GM23338 (cell line): ENCODE results near the gene ACCSL. TPM values are rescaled to one million over a fixed set of nuclear protein-coding genes. Genes with fewer than 3 reads are reported as not detected.
A peak's percentile ranks its signal among the peaks of the same experiment; 100 is the strongest.

Experiments
- ATAC-seq: fragments of 200-7000 bp; cut with Tn5 transposase; 3 replicates; pipeline ENCODE4 v1.9.1; 2020
- DNase-seq: peaks from one replicate; pipeline ENCODE4 v3.0.0-alpha.2; 2015; ENCODE audit warnings: low spot score
- H2AFZ ChIP-seq: fragments of 200-600 bp; sonication (generic); 2 replicates; pipeline ENCODE4 v1.8.0; 2016; ENCODE audit warnings: antibody characterized with exemption, mild to moderate bottlenecking, moderate library complexity
- H3F3A ChIP-seq: fragments of 200-600 bp; sonication (generic); replicated peaks from 2 replicates; pipeline ENCODE4 v1.8.0; 2017; ENCODE audit warnings: antibody characterized with exemption, mixed run types, low read depth
- H3K27ac ChIP-seq: fragments of 200-600 bp; sonication (generic); 2 replicates; pipeline ENCODE4 v1.6.1; 2016; ENCODE audit warnings: low read depth
- H3K27me3 ChIP-seq: fragments of 200-600 bp; sonication (generic); 2 replicates; pipeline ENCODE4 v1.8.0; 2016; ENCODE audit warnings: mild to moderate bottlenecking, mixed run types, moderate library complexity; ENCODE audit not compliant: insufficient read depth
- H3K36me3 ChIP-seq: fragments of 200-600 bp; sonication (generic); 2 replicates; pipeline ENCODE4 v1.8.0; 2016; ENCODE audit warnings: mild to moderate bottlenecking; ENCODE audit not compliant: insufficient read depth
- H3K4me1 ChIP-seq: fragments of 200-600 bp; sonication (generic); 2 replicates; pipeline ENCODE4 v1.8.0; 2016; ENCODE audit warnings: mild to moderate bottlenecking, moderate library complexity; ENCODE audit not compliant: insufficient read depth
- H3K4me2 ChIP-seq: fragments of 200-600 bp; sonication (generic); 2 replicates; pipeline ENCODE4 v1.7.1; 2017; ENCODE audit warnings: mixed run types
- H3K4me3 ChIP-seq: fragments of 200-600 bp; sonication (generic); 2 replicates; pipeline ENCODE4 v1.6.1; 2016; ENCODE audit warnings: mixed run types
- H3K79me2 ChIP-seq: fragments of 200-600 bp; sonication (generic); replicated peaks from 2 replicates; pipeline ENCODE4 v1.8.0; 2017; ENCODE audit warnings: mild to moderate bottlenecking; ENCODE audit not compliant: insufficient read depth
- H3K9me2 ChIP-seq: fragments of 200-600 bp; sonication (generic); 2 replicates; pipeline ENCODE4 v1.8.0; 2017; ENCODE audit not compliant: insufficient read depth
- H4K20me1 ChIP-seq: fragments of 200-600 bp; sonication (generic); replicated peaks from 2 replicates; pipeline ENCODE4 v1.8.0; 2017; ENCODE audit warnings: mild to moderate bottlenecking; ENCODE audit not compliant: insufficient read depth
- H3K27ac Mint-ChIP-seq: 2 replicates; pipeline ENCODE4 v1.8.0; 2020; ENCODE audit warnings: inconsistent platforms, mild to moderate bottlenecking, moderate library complexity, mixed read lengths
- H3K27me3 Mint-ChIP-seq: 3 replicates; pipeline ENCODE4 v1.8.0; 2022; ENCODE audit warnings: low read depth, mild to moderate bottlenecking, moderate library complexity, mixed read lengths, inconsistent platforms; ENCODE audit not compliant: insufficient read depth, poor library complexity
- H3K36me3 Mint-ChIP-seq: 3 replicates; pipeline ENCODE4 v1.8.0; 2021; ENCODE audit warnings: low read depth, mild to moderate bottlenecking, inconsistent platforms, moderate library complexity, mixed read lengths
- H3K4me1 Mint-ChIP-seq: 3 replicates; pipeline ENCODE4 v1.8.0; 2020; ENCODE audit warnings: mild to moderate bottlenecking, inconsistent platforms, mixed read lengths
- H3K4me3 Mint-ChIP-seq: 3 replicates; pipeline ENCODE4 v1.8.0; 2021; ENCODE audit warnings: moderate library complexity, mild to moderate bottlenecking, inconsistent platforms, mixed read lengths
- H3K9me3 Mint-ChIP-seq: 3 replicates; pipeline ENCODE4 v1.8.0; 2020; ENCODE audit warnings: moderate library complexity, mild to moderate bottlenecking, inconsistent platforms, mixed read lengths
- CREB1 ChIP-seq: fragments of 250-450 bp; sonication (Bioruptor Pico); IDR thresholded peaks from 2 replicates; pipeline ENCODE4 v1.5.0; 2020; ENCODE audit warnings: low read depth, mild to moderate bottlenecking, moderate library complexity
- CTCF ChIP-seq, 2 experiments: fragments of 200-600 bp in 1 of 2; sonication (generic) in 1 of 2; conservative IDR thresholded peaks; 2 replicates each; pipeline versions ENCODE4 v1.5.1 to v1.6.1; 2016 to 2017; ENCODE audit warnings: antibody characterized with exemption in 2 of 2, low read depth in 2 of 2, mild to moderate bottlenecking in 2 of 2, moderate library complexity in 1 of 2
- EZH2 ChIP-seq: fragments of 200-600 bp; sonication (generic); IDR thresholded peaks from one replicate; pipeline ENCODE4 v1.8.0; 2017; ENCODE audit warnings: antibody characterized with exemption, mild to moderate bottlenecking, low read depth; ENCODE audit not compliant: unreplicated experiment
- JUNB ChIP-seq: IDR thresholded peaks from one replicate; pipeline ENCODE4 v1.6.1; 2016; ENCODE audit warnings: antibody characterized with exemption; ENCODE audit not compliant: unreplicated experiment
- POLR2AphosphoS5 ChIP-seq: IDR thresholded peaks from 2 replicates; pipeline ENCODE4 v1.6.1; 2016; ENCODE audit warnings: antibody characterized with exemption, low read depth
- STAT1 ChIP-seq: IDR thresholded peaks from one replicate; pipeline ENCODE4 v1.6.1; 2016; ENCODE audit warnings: antibody characterized with exemption; ENCODE audit not compliant: unreplicated experiment
- ZNF114 ChIP-seq: fragments of 250-450 bp; sonication (Bioruptor Pico); IDR thresholded peaks from 2 replicates; pipeline ENCODE4 v1.5.0; 2020; ENCODE audit warnings: mild to moderate bottlenecking, moderate library complexity
- ZNF331 ChIP-seq: fragments of 250-450 bp; sonication (Bioruptor Pico); IDR thresholded peaks from 2 replicates; pipeline ENCODE4 v1.5.0; 2020; ENCODE audit warnings: low read depth, mild to moderate bottlenecking, moderate library complexity
- ZNF462 ChIP-seq: fragments of 250-450 bp; sonication (Bioruptor Pico); IDR thresholded peaks from 2 replicates; pipeline ENCODE4 v1.5.0; 2020; ENCODE audit warnings: mild to moderate bottlenecking, moderate library complexity
- polyA plus RNA-seq: library from polyadenylated mRNA; unstranded; fragments of >200 nt; fragmentation: Nextera tagmentation; extraction: Ambion mirVana; gene quantifications from 2 replicates; pipeline ENCODE4 v1.2.1, GENCODE V29; 2016
- total RNA-seq: library from RNA; depleted of rRNA; stranded (reverse); fragments of >200 nt; shearing (Covaris generic); gene quantifications from 2 replicates; pipeline ENCODE4 v1.2.3, GENCODE V29; 2014
- TF ChIP-seq, protein P1 (sequence below): IDR thresholded peaks from one replicate; pipeline ENCODE4 v1.6.1; 2018; ENCODE audit warnings: antibody characterized with exemption; ENCODE audit not compliant: unreplicated experiment
- TF ChIP-seq, protein P2 (sequence below): IDR thresholded peaks from 2 replicates; pipeline ENCODE4 v1.6.1; 2016; ENCODE audit warnings: antibody characterized with exemption

ACCSL gene
- total and polyA plus RNA-seq, 2 experiments from 2014 or later, result not detected

DNA sequence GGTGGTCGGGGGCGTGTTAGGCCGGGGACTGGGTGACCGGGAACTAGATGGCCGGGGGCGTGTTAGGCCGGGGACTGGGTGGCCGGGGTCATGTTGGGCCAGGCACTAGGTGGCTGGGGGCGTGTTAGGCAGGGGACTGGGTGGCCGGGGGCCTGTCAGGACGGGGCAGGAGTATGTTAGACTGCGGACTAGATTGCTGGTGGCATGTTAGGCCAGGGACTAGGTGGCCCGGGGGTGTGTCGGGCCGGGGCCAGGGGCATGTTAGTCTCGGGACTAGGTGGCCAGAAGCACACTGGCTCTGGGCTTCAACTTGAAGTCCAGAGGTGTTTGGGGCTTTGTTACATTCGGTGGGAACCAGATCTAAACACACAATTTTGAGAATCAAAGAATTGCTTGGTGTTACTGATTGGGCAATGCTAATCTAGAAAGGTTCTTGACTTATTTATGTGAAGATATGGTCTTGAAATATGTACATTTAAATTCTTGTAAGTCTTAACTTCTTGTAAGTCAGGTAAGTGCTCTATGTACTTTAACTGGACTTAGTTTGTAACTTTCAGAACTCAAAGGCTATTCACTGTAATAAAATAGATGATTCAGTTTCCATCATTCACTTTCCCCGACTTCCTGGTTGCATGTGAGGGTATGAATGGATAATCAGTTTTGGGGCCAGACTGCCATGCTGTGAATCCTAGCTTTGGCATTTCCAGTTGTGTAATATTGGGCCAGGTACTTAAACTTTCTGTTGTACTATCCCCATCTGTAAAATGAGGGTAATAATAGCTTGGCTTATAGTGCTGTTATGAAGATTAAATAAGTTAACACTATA is 48.8 kb downstream of the ACCSL start:
- H3K4me2 ChIP-seq, result peak overlapping the region; percentile 93
- no peaks in the 10 kb centered on the region for H3K36me3 ChIP-seq
- H2AFZ ChIP-seq, result peak overlapping the region; percentile 90
- H3K36me3 Mint-ChIP-seq, result no peaks in the 10 kb centered on the region
- ATAC-seq (no peak), DNase-seq (no peak)
- TF ChIP-seq CTCF (conservative IDR thresholded peaks at IDR 0.05; ENCODE audit: low read depth in 2 of 2), result no peak
- TF ChIP-seq STAT1, result no peak
- TF ChIP-seq JUNB, result no peak
- TF ChIP-seq ZNF114 (CRISPR knock-in tag), result no peak
- TF ChIP-seq, protein P1, sequence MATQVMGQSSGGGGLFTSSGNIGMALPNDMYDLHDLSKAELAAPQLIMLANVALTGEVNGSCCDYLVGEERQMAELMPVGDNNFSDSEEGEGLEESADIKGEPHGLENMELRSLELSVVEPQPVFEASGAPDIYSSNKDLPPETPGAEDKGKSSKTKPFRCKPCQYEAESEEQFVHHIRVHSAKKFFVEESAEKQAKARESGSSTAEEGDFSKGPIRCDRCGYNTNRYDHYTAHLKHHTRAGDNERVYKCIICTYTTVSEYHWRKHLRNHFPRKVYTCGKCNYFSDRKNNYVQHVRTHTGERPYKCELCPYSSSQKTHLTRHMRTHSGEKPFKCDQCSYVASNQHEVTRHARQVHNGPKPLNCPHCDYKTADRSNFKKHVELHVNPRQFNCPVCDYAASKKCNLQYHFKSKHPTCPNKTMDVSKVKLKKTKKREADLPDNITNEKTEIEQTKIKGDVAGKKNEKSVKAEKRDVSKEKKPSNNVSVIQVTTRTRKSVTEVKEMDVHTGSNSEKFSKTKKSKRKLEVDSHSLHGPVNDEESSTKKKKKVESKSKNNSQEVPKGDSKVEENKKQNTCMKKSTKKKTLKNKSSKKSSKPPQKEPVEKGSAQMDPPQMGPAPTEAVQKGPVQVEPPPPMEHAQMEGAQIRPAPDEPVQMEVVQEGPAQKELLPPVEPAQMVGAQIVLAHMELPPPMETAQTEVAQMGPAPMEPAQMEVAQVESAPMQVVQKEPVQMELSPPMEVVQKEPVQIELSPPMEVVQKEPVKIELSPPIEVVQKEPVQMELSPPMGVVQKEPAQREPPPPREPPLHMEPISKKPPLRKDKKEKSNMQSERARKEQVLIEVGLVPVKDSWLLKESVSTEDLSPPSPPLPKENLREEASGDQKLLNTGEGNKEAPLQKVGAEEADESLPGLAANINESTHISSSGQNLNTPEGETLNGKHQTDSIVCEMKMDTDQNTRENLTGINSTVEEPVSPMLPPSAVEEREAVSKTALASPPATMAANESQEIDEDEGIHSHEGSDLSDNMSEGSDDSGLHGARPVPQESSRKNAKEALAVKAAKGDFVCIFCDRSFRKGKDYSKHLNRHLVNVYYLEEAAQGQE, result no peak
- TF ChIP-seq CREB1 (CRISPR knock-in tag), result no peak
- no peak for TF ChIP-seq POLR2AphosphoS5
- no peak for TF ChIP-seq ZNF462 (CRISPR knock-in tag)
- no peak for TF ChIP-seq EZH2
- TF ChIP-seq ZNF331 (CRISPR knock-in tag), result no peak
- TF ChIP-seq, protein P2, sequence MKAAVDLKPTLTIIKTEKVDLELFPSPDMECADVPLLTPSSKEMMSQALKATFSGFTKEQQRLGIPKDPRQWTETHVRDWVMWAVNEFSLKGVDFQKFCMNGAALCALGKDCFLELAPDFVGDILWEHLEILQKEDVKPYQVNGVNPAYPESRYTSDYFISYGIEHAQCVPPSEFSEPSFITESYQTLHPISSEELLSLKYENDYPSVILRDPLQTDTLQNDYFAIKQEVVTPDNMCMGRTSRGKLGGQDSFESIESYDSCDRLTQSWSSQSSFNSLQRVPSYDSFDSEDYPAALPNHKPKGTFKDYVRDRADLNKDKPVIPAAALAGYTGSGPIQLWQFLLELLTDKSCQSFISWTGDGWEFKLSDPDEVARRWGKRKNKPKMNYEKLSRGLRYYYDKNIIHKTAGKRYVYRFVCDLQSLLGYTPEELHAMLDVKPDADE, result no peak
- no peaks in the 10 kb centered on the region for H3K27me3 ChIP-seq
- H3K27ac ChIP-seq, result no peak overlapping the region
- no peaks in the 10 kb centered on the region for H3K9me3 Mint-ChIP-seq
- 0 out of 2 replicates have a peak, but pooled peaks cover 7% of the 10 kb centered on the region for H3K4me1 ChIP-seq
- H3K4me1 Mint-ChIP-seq, result peaks cover 5% of the 10 kb centered on the region; the same call in 2 of the 3 replicates
- peak overlapping the region; percentile 89 for H3K4me3 ChIP-seq
- H4K20me1 ChIP-seq, result peaks cover 6% of the 10 kb centered on the region
- H3K27ac Mint-ChIP-seq, result no peak overlapping the region
- H3K27me3 Mint-ChIP-seq, result peaks cover 9% of the 10 kb centered on the region
- no peaks in the 10 kb centered on the region; the same call in 1 of the 2 replicates for H3K9me2 ChIP-seq
- no peaks in the 10 kb centered on the region for H3F3A ChIP-seq
- H3K79me2 ChIP-seq, result peaks cover 36% of the 10 kb centered on the region
- H3K4me3 Mint-ChIP-seq, result peak overlapping the region; percentile 83
